WTC11 (cell line): Measurements from ENCODE around the gene DTHD1. TPM values are rescaled to one million over a fixed set of nuclear protein-coding genes. Genes with fewer than 3 reads are reported as not detected.

ENCODE experiments used
- ATAC-seq: fragments of 200-7000 bp; cut with Tn5 transposase; 2 replicates; pipeline ENCODE4 v1.10.0; 2021; ENCODE audit warnings: mild to moderate bottlenecking, moderate library complexity
- CTCF ChIA-PET: fragments of 300-600 bp; sonication (Branson Sonifier 250); formaldehyde crosslinking; loops from one replicate; lab custom pipeline; 2021; ENCODE audit warnings: antibody characterized with exemption; lab: Charles Lee
- POLR2A ChIA-PET: fragments of 350-600 bp; sonication (Branson Sonifier 250); formaldehyde crosslinking; loops from one replicate; lab custom pipeline; 2021; ENCODE audit warnings: antibody characterized with exemption; lab: Charles Lee
- DNase-seq: peaks from one replicate; pipeline ENCODE4 v3.0.0; 2021; ENCODE audit warnings: low spot score
- H3K27ac Mint-ChIP-seq: 2 replicates; pipeline ENCODE4 v1.8.0; 2021; ENCODE audit warnings: mixed read lengths
- H3K27me3 Mint-ChIP-seq: 2 replicates; pipeline ENCODE4 v1.8.0; 2021; ENCODE audit warnings: low read depth, mild to moderate bottlenecking, moderate library complexity, mixed read lengths
- H3K36me3 Mint-ChIP-seq: 2 replicates; pipeline ENCODE4 v1.8.0; 2021; ENCODE audit warnings: mixed read lengths
- H3K4me1 Mint-ChIP-seq: 2 replicates; pipeline ENCODE4 v1.8.0; 2022; ENCODE audit warnings: mixed read lengths
- H3K4me3 Mint-ChIP-seq: 2 replicates; pipeline ENCODE4 v1.8.0; 2021; ENCODE audit warnings: mild to moderate bottlenecking, moderate library complexity, mixed read lengths
- H3K9me3 Mint-ChIP-seq: 2 replicates; pipeline ENCODE4 v1.8.0; 2021; ENCODE audit warnings: mixed read lengths
- AFF4 ChIP-seq: sonication (generic); formaldehyde crosslinking; IDR thresholded peaks from 2 replicates; pipeline ENCODE4 v1.8.1; 2023; ENCODE audit warnings: mild to moderate bottlenecking, missing genetic modification reagents, borderline replicate concordance
- AR ChIP-seq: fragments of 250-450 bp; sonication (Bioruptor Pico); IDR thresholded peaks from 2 replicates; pipeline ENCODE4 v1.9.0; 2021; ENCODE audit warnings: mild to moderate bottlenecking
- ATF1 ChIP-seq: sonication (generic); formaldehyde crosslinking; IDR thresholded peaks from 2 replicates; pipeline ENCODE4 v1.8.1; 2023; ENCODE audit warnings: mild to moderate bottlenecking, moderate library complexity, missing genetic modification reagents
- CTCF ChIP-seq: fragments of 200-600 bp; IDR thresholded peaks from 2 replicates; pipeline ENCODE4 v1.8.0; 2022; ENCODE audit warnings: antibody characterized with exemption
- E2F1 ChIP-seq: sonication (generic); formaldehyde crosslinking; IDR thresholded peaks from 2 replicates; pipeline ENCODE4 v1.8.0; 2022; ENCODE audit warnings: mild to moderate bottlenecking, missing genetic modification reagents
- ESRRA ChIP-seq: sonication (generic); formaldehyde crosslinking; IDR thresholded peaks from 2 replicates; pipeline ENCODE4 v1.8.1; 2022; ENCODE audit warnings: mild to moderate bottlenecking, missing genetic modification reagents, borderline replicate concordance
- FOXP1 ChIP-seq: sonication (generic); formaldehyde crosslinking; IDR thresholded peaks from 2 replicates; pipeline ENCODE4 v1.8.0; 2022; ENCODE audit warnings: missing genetic modification reagents, mild to moderate bottlenecking, moderate library complexity, borderline replicate concordance
- GTF2I ChIP-seq: fragments of 250-450 bp; sonication (Bioruptor Pico); conservative IDR thresholded peaks from 2 replicates; pipeline ENCODE4 v1.4.0; 2021; ENCODE audit warnings: mild to moderate bottlenecking
- IRF1 ChIP-seq: sonication (generic); formaldehyde crosslinking; IDR thresholded peaks from 2 replicates; pipeline ENCODE4 v1.8.0; 2023; ENCODE audit warnings: missing genetic modification reagents
- KAT7 ChIP-seq: sonication (generic); formaldehyde crosslinking; IDR thresholded peaks from 2 replicates; pipeline ENCODE4 v1.8.1; 2023; ENCODE audit warnings: missing genetic modification reagents, mild to moderate bottlenecking, borderline replicate concordance
- MLX ChIP-seq: sonication (generic); formaldehyde crosslinking; IDR thresholded peaks from 2 replicates; pipeline ENCODE4 v1.8.1; 2023; ENCODE audit warnings: mild to moderate bottlenecking, missing genetic modification reagents, moderate library complexity
- NFE2L1 ChIP-seq: sonication (generic); formaldehyde crosslinking; IDR thresholded peaks from 2 replicates; pipeline ENCODE4 v1.8.1; 2023; ENCODE audit warnings: missing genetic modification reagents
- NR1H2 ChIP-seq: sonication (generic); formaldehyde crosslinking; IDR thresholded peaks from 2 replicates; pipeline ENCODE4 v1.9.0; 2021; ENCODE audit warnings: mild to moderate bottlenecking, moderate library complexity, missing genetic modification reagents
- NR3C1 ChIP-seq: sonication (generic); formaldehyde crosslinking; conservative IDR thresholded peaks from 2 replicates; pipeline ENCODE4 v1.8.1; 2023; ENCODE audit warnings: low read depth, mild to moderate bottlenecking, missing genetic modification reagents
- SMAD3 ChIP-seq: sonication (generic); formaldehyde crosslinking; IDR thresholded peaks from 2 replicates; pipeline ENCODE4 v1.8.0; 2022; ENCODE audit warnings: missing genetic modification reagents, mild to moderate bottlenecking, borderline replicate concordance
- TEAD1 ChIP-seq: sonication (generic); formaldehyde crosslinking; IDR thresholded peaks from 2 replicates; pipeline ENCODE4 v1.8.0; 2022; ENCODE audit warnings: mild to moderate bottlenecking, missing genetic modification reagents
- TP53 ChIP-seq: sonication (generic); formaldehyde crosslinking; IDR thresholded peaks from 2 replicates; pipeline ENCODE4 v1.8.1; 2023; ENCODE audit warnings: mild to moderate bottlenecking, missing genetic modification reagents
- ZNF263 ChIP-seq: sonication (generic); formaldehyde crosslinking; IDR thresholded peaks from 2 replicates; pipeline ENCODE4 v1.8.1; 2022; ENCODE audit warnings: low read depth, mild to moderate bottlenecking, moderate library complexity, missing genetic modification reagents
- ZNF317 ChIP-seq: sonication (generic); formaldehyde crosslinking; IDR thresholded peaks from 2 replicates; pipeline ENCODE4 v1.8.1; 2023; ENCODE audit warnings: low read depth, mild to moderate bottlenecking, moderate library complexity, missing genetic modification reagents, borderline replicate concordance
- ZNF532 ChIP-seq: fragments of 250-450 bp; sonication (Bioruptor Pico); IDR thresholded peaks from 2 replicates; pipeline ENCODE4 v1.9.0; 2021; ENCODE audit warnings: mild to moderate bottlenecking, borderline replicate concordance
- total RNA-seq: library from RNA; stranded (reverse); gene quantifications from 3 replicates; pipeline ENCODE4 v1.2.3, GENCODE V29; 2021

Gene DTHD1
- total RNA-seq, 1 experiment from 2014 or later, result not detected

- TF ChIP-seq ZNF532 (no peak), AR (CRISPR knock-in tag) (no peak), NR1H2 (CRISPR knock-in tag) (no peak), ESRRA (CRISPR knock-in tag) (no peak), ATF1 (no peak), IRF1 (no peak), TEAD1 (CRISPR knock-in tag) (no peak), SMAD3 (CRISPR knock-in tag) (no peak), NFE2L1 (no peak), TP53 (no peak), E2F1 (no peak)
Observed at GRCh38 chr4:36256398-36256891, 25.0 kb upstream of the DTHD1 start (continued).

GRCh38 chr4:36260731-36261130, 20.7 kb upstream of the DTHD1 start:
- Mint-ChIP-seq H3K4me1 (peaks cover 25% of the 10 kb centered on the region), H3K36me3 (no peaks in the 10 kb centered on the region), H3K27me3 (no peaks in the 10 kb centered on the region)
- ATAC-seq, result no peak
- CTCF ChIA-PET, result no interaction called here
- no peak for DNase-seq
- TF ChIP-seq ZNF317 (CRISPR knock-in tag) (no peak), NR3C1 (CRISPR knock-in tag) (no peak), NR1H2 (CRISPR knock-in tag) (no peak), FOXP1 (CRISPR knock-in tag) (no peak), KAT7 (no peak), AFF4 (no peak), ZNF263 (CRISPR knock-in tag) (no peak), SMAD3 (CRISPR knock-in tag) (no peak), GTF2I (CRISPR knock-in tag) (no peak), MLX (no peak), TP53 (no peak), CTCF (no peak)
- TF ChIP-seq, all 79 proteins: peak for 0
- POLR2A ChIA-PET, result no interaction called here
- H3K4me3 Mint-ChIP-seq, result no peak overlapping the region
- H3K9me3 Mint-ChIP-seq, result no peaks in the 10 kb centered on the region
- no peak overlapping the region for H3K27ac Mint-ChIP-seq
